H7 (cell line): ENCODE results near the gene REC114. TPM values are rescaled to one million over a fixed set of nuclear protein-coding genes. Genes with fewer than 3 reads are reported as not detected.
A peak's percentile ranks its signal among the peaks of the same experiment; 100 is the strongest.
"Not testable (repeated sequence)": the region's sequence is repeated elsewhere in the genome, so short reads cannot be mapped to it uniquely, and the experiment has no call there.

Experiments used
- DNase-seq: peaks from one replicate; pipeline ENCODE4 v3.0.0; 2012
- H3K27me3 ChIP-seq: 2 replicates; pipeline ENCODE4 v1.6.0; 2011; ENCODE audit warnings: mild to moderate bottlenecking, low read length; ENCODE audit not compliant: control insufficient read depth, insufficient read depth
- H3K36me3 ChIP-seq: replicated peaks from 2 replicates; pipeline ENCODE4 v1.5.1; 2011; ENCODE audit warnings: low read length; ENCODE audit not compliant: control insufficient read depth, insufficient read depth
- H3K4me3 ChIP-seq: 2 replicates; pipeline ENCODE4 v1.5.1; 2011; ENCODE audit warnings: low read depth, mild to moderate bottlenecking, control low read depth, low read length, moderate library complexity; ENCODE audit not compliant: insufficient read depth
- total RNA-seq: library from RNA; depleted of rRNA; stranded (reverse); fragments of >200 nt; shearing (Covaris generic); gene quantifications from 2 replicates; pipeline ENCODE4 v1.2.3, GENCODE V29; 2014

The REC114 gene
- total RNA-seq, 1 experiment from 2014 or later, result not detected

- Histone ChIP-seq H3K27me3 (no peaks in the 10 kb centered on the region), H3K36me3 (no peaks in the 10 kb centered on the region), H3K4me3 (no peak overlapping the region)
- DNase-seq, result no peak
Measured at GRCh38 chr15:73437543-73438109, 5.3 kb upstream of the REC114 start.

GRCh38 chr15:73438651-73439050, 4.3 kb upstream of the REC114 start:
- H3K4me3 ChIP-seq, result no peak overlapping the region
- no peaks in the 10 kb centered on the region for H3K36me3 ChIP-seq
- no peak for DNase-seq
- no peaks in the 10 kb centered on the region for H3K27me3 ChIP-seq

GRCh38 chr15:73440571-73440970, 2.4 kb upstream of the REC114 start:
- Histone ChIP-seq H3K4me3 (no peak overlapping the region), H3K36me3 (no peaks in the 10 kb centered on the region), H3K27me3 (no peaks in the 10 kb centered on the region)
- no peak for DNase-seq

GRCh38 chr15:73442421-73442820, 543 bp upstream of the REC114 start:
- H3K27me3 ChIP-seq, result no peaks in the 10 kb centered on the region
- DNase-seq, result no peak
- no peaks in the 10 kb centered on the region for H3K36me3 ChIP-seq
- no peak overlapping the region for H3K4me3 ChIP-seq

- not testable (repeated sequence) for DNase-seq, H3K27me3 ChIP-seq, H3K36me3 ChIP-seq, H3K4me3 ChIP-seq
Measured at GRCh38 chr15:73447471-73447870, 4.5 kb downstream of the REC114 start.

GRCh38 chr15:73448158-73448758, 5.3 kb downstream of the REC114 start:
- not testable (repeated sequence) for DNase-seq, H3K4me3 ChIP-seq, H3K36me3 ChIP-seq, H3K27me3 ChIP-seq

- DNase-seq, H3K4me3 ChIP-seq, H3K36me3 ChIP-seq, H3K27me3 ChIP-seq: not testable (repeated sequence)
Measured at GRCh38 chr15:73449980-73450379, 7.0 kb downstream of the REC114 start.

GRCh38 chr15:73454096-73454495, 11.1 kb downstream of the REC114 start:
- Histone ChIP-seq H3K4me3 (no peak overlapping the region), H3K36me3 (no peaks in the 10 kb centered on the region), H3K27me3 (no peaks in the 10 kb centered on the region)
- no peak for DNase-seq

GRCh38 chr15:73455876-73456275, 12.9 kb downstream of the REC114 start:
- no peaks in the 10 kb centered on the region for H3K36me3 ChIP-seq
- no peak for DNase-seq
- no peak overlapping the region for H3K4me3 ChIP-seq
- H3K27me3 ChIP-seq, result no peaks in the 10 kb centered on the region

- Histone ChIP-seq H3K36me3 (no peaks in the 10 kb centered on the region), H3K27me3 (no peaks in the 10 kb centered on the region), H3K4me3 (no peak overlapping the region)
- DNase-seq, result no peak
Measured at GRCh38 chr15:73457334-73457733, 14.4 kb downstream of the REC114 start.

- DNase-seq, result no peak
- H3K27me3 ChIP-seq, result no peaks in the 10 kb centered on the region
- H3K36me3 ChIP-seq, result no peaks in the 10 kb centered on the region
- no peak overlapping the region for H3K4me3 ChIP-seq
Measured at GRCh38 chr15:73460662-73461061, 17.7 kb downstream of the REC114 start.

GRCh38 chr15:73464602-73465001, 21.6 kb downstream of the REC114 start:
- peak; percentile 47 for DNase-seq
- Histone ChIP-seq H3K27me3 (no peaks in the 10 kb centered on the region), H3K4me3 (no peak overlapping the region), H3K36me3 (no peaks in the 10 kb centered on the region)

GRCh38 chr15:73467758-73468157, 24.8 kb downstream of the REC114 start:
- Histone ChIP-seq H3K27me3 (no peaks in the 10 kb centered on the region), H3K4me3 (no peak overlapping the region), H3K36me3 (no peaks in the 10 kb centered on the region)
- DNase-seq, result peak; percentile 30

- no peak for DNase-seq
- H3K4me3 ChIP-seq, result no peak overlapping the region
- H3K27me3 ChIP-seq, result no peaks in the 10 kb centered on the region
- H3K36me3 ChIP-seq, result no peaks in the 10 kb centered on the region
Measured at GRCh38 chr15:73474785-73475184, 31.8 kb downstream of the REC114 start.

GRCh38 chr15:73476704-73477216, 33.8 kb downstream of the REC114 start:
- Histone ChIP-seq H3K27me3 (no peaks in the 10 kb centered on the region), H3K4me3 (no peak overlapping the region), H3K36me3 (no peaks in the 10 kb centered on the region)
- no peak for DNase-seq
